ENCODE data around the gene OR5T1.

OR5T1 gene

DNA sequence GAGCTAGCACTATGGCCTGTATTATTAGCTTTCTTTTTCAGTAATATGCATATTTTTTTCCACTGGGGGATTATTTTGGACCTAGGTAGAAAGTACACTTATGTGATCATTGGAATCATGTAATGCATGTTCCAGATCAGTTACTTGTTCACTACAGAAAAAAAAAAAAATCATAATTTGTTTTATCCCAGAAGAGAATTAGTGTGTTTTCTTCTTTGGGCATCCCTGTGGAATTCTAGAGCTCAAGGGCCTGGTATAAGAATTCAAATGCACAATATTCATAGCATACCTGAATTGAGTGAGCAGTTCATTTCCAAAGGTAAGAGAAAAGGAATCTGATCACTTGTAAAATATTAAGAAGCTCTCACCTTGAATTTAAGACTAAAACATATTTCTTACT is at the start of gene OR5T1:
TSS of gene OR5T1 (plus strand) at position 301 of the 400 bp plus-strand sequence. CDS start 1,485 bp downstream, outside the sequence.
- no peak for DNase-seq (ENCODE audit: low read depth in 2 of 2)

GRCh38 chr11:56234155-56234554 is 39.8 kb upstream of the OR5T1 start, which contains the start of gene OR5T2:
Gene OR5T2, minus strand, starts transcription at chr11:56234255. Its CDS starts 1,193 bp downstream, at chr11:56233062.
- DNase-seq (ENCODE audit: low read depth in 2 of 2), result no peak

GRCh38 chr11:56251954-56252353 is 22.0 kb upstream of the OR5T1 start, which contains the start of gene OR5T3:
Gene OR5T3, plus strand, starts transcription at chr11:56252254. Its CDS starts 0 bp downstream, at chr11:56252254.
- DNase-seq (ENCODE audit: low read depth in 2 of 2), result no peak

DNA sequence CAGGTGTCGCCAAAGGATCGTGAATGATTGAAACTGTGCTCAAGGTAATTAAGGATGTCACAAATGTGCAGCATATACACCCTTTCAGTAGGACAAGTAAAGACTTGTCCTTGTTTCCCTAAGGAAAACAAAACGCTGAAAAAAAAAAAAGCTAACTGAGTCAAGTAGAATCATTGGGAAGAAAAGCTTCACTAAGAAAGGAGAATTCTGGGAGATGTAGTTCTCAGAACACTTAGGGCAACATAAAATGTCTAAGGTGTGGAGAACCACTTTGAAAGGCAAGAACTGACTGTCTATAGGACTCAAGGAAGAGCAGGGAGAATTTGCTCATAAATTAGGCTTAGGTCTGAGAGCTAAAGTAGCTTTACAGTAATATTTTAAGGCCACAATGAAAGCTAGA is 2.9 kb upstream of the OR5T1 start:
- no peak for DNase-seq (ENCODE audit: low read depth in 2 of 2)

- DNase-seq (ENCODE audit: low read depth in 2 of 2), result no peak
Observed at GRCh38 chr11:56292154-56292553, 18.2 kb downstream of the OR5T1 start, which contains the start of gene OR8H1. Gene OR8H1, minus strand, starts transcription at chr11:56292254. Its CDS starts 1,192 bp downstream, at chr11:56291062.

DNA sequence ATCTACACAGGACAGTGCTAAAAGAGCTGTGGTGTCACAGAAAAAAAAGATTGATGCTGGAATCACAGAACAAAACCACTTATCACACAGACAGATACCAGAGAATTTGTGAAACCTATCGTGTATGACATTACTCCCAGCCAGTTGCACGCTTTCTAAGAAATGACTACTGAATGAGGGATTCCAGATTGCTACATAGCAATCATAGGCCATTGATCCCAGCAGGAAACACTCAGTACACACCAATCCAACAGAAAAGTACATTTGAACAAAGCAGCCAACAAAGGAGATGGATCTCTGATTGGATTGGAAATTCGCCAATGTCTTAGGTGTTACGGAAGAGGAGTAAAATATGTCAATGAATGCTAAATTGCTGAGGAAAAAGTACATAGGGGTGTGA is 22.9 kb downstream of the OR5T1 start:
- no peak for DNase-seq (ENCODE audit: low read depth in 2 of 2)

- no peak for DNase-seq (ENCODE audit: low read depth in 2 of 2)
Observed at GRCh38 chr11:56307836-56308235, 33.9 kb downstream of the OR5T1 start.

DNA sequence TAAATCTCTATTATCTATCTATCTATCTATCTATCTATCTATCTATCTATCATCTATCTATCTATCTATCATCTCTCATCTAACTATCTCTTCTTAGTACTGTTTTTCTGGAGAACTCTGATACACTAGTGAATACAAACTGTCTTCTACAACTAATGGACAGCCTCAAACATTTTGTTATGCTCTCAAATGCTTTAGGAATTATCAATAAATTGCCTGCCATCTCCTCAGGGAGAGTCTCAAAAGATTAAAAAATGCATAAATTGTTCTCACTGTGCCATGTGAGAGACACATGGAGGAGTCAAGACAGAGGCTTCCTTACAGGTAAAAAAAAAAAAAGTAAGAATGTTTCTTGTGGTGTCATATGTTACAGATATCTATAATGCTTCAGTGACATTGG is 40.9 kb downstream of the OR5T1 start, which contains the start of gene OR8K3:
TSS of gene OR8K3 (plus strand) at position 301 of the 400 bp plus-strand sequence. CDS start 3,163 bp downstream, outside the sequence.
- no peak for DNase-seq (ENCODE audit: low read depth in 2 of 2)

Measured in stimulated activated CD8-positive, alpha-beta memory T cell treated with anti-CD3 and anti-CD28 coated beads, Interleukin-7, amount 100 ng/mL, for 4 hours (primary cell).